RWPE1 (cell line): ENCODE data around the gene CNPY2.
"Not testable (repeated sequence)": the region's sequence is repeated elsewhere in the genome, so short reads cannot be mapped to it uniquely, and the experiment has no call there.

ENCODE experiments used
- CTCF ChIA-PET: fragments of 350-600 bp; sonication (Branson Sonifier 250); formaldehyde crosslinking; extraction: SDS; loops from one replicate; lab custom pipeline; 2021; lab: Yijun Ruan, JAX
- POLR2A ChIA-PET: fragments of 400-600 bp; formaldehyde crosslinking; extraction: SDS; loops from one replicate; lab custom pipeline; 2020; ENCODE audit warnings: antibody characterized with exemption; ENCODE audit not compliant: low non-redundant PET; lab: Yijun Ruan, JAX
- DNase-seq: peaks from one replicate; pipeline ENCODE4 v3.0.0; 2012; ENCODE audit warnings: low spot score
- H3K27ac ChIP-seq: fragments of 450-650 bp; 2 replicates; pipeline ENCODE4 v1.5.1; 2017
- TF ChIP-seq, protein P1 (sequence below): fragments of 450-650 bp; conservative IDR thresholded peaks from 2 replicates; pipeline ENCODE4 v1.5.1; 2017; ENCODE audit warnings: low read depth, mild to moderate bottlenecking

The CNPY2 gene

DNA sequence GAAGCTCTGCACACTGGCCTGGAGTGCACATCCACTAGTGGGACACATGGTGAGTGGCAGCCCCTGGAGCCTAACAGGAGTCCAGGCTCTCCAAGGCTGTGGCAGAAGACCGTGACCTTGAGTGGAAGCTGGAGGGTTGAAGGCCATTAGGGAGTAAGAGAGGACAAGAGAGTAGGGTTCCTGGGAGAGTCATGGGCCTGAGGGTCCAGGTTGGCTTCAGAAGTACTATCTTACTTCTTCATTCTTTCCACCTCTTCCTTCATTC is 23.3 kb upstream of the CNPY2 start:
- POLR2A ChIA-PET: no interaction called here
- DNase-seq: no peak
- peak overlapping the region; percentile 4; the same call in 1 of the 2 replicates for H3K27ac ChIP-seq
- TF ChIP-seq, protein P1, sequence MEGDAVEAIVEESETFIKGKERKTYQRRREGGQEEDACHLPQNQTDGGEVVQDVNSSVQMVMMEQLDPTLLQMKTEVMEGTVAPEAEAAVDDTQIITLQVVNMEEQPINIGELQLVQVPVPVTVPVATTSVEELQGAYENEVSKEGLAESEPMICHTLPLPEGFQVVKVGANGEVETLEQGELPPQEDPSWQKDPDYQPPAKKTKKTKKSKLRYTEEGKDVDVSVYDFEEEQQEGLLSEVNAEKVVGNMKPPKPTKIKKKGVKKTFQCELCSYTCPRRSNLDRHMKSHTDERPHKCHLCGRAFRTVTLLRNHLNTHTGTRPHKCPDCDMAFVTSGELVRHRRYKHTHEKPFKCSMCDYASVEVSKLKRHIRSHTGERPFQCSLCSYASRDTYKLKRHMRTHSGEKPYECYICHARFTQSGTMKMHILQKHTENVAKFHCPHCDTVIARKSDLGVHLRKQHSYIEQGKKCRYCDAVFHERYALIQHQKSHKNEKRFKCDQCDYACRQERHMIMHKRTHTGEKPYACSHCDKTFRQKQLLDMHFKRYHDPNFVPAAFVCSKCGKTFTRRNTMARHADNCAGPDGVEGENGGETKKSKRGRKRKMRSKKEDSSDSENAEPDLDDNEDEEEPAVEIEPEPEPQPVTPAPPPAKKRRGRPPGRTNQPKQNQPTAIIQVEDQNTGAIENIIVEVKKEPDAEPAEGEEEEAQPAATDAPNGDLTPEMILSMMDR: no peak
- CTCF ChIA-PET: interaction anchor here (0.6 kb wide), 1 partner anchor 8 kb away, joined by 8 read pairs; no protein-coding TSS in a partner anchor

DNA sequence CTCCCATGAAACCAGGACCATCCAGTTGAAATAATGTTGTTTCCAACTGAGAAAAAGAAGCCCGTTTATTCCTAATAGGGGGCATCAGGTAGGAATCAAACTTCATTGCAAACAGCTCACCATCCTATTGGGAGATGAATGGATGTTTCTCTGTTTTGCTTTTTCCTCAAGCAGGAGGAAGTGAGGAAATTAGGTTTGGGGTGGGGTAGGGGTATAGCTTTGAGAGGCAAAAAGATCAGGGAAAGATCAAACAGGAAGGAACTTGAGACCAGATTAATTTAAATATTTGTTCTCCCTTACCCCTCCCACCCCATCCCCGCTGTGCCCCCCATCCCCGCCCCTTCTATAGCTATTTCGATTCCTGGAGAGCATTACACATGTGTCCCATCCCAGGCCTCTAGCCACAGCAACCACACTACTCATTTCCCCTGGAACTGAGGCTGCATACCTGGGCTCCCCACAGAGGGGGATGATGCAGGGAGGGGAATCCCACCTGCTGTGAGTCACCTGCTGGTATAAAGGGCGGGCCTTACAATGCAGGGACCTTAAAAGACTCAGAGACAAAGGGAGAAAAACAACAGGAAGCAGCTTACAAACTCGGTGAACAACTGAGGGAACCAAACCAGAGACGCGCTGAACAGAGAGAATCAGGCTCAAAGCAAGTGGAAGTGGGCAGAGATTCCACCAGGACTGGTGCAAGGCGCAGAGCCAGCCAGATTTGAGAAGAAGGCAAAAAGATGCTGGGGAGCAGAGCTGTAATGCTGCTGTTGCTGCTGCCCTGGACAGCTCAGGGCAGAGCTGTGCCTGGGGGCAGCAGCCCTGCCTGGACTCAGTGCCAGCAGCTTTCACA is 22.7 kb upstream of the CNPY2 start, which contains the start of gene IL23A:
IL23A (plus strand) TSS at position 577 of the 850 bp plus-strand sequence; CDS start at position 738, 161 bp downstream.
- CTCF ChIA-PET: interaction anchor here (0.6 kb wide), 1 partner anchor 8 kb away, joined by 8 read pairs; no protein-coding TSS in a partner anchor
- POLR2A ChIA-PET: no interaction called here
- peak within 1 kb of the TSS; percentile 4; the same call in 1 of the 2 replicates for H3K27ac ChIP-seq
- TF ChIP-seq, protein P1: no peak
- DNase-seq: peak; percentile 65

DNA sequence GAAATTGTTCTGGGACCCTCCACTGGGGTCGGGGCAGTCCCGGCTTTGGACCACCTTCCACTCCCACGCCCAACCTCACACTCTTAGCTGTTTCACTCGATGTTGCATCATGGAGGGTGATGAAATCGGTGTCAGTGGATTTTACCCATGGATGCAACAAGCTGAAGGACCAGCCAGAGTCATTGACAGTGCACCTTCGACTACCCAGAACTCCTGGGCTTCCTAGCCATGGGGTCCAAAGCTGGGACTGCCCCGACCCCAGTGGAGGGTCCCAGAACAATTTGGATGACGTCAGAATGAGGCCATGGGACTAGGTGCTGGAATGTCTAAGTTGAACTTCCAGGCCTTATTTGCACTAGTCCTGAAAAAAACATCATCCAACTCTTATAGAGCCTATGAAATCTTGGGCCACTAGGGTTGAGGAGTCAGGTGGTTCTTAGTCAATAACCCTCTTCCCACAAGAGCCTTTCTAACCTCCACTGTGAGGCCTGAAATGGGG is 22.0 kb upstream of the CNPY2 start:
- H3K27ac ChIP-seq: no peak overlapping the region
- POLR2A ChIA-PET: no interaction called here
- no peak for DNase-seq

DNA sequence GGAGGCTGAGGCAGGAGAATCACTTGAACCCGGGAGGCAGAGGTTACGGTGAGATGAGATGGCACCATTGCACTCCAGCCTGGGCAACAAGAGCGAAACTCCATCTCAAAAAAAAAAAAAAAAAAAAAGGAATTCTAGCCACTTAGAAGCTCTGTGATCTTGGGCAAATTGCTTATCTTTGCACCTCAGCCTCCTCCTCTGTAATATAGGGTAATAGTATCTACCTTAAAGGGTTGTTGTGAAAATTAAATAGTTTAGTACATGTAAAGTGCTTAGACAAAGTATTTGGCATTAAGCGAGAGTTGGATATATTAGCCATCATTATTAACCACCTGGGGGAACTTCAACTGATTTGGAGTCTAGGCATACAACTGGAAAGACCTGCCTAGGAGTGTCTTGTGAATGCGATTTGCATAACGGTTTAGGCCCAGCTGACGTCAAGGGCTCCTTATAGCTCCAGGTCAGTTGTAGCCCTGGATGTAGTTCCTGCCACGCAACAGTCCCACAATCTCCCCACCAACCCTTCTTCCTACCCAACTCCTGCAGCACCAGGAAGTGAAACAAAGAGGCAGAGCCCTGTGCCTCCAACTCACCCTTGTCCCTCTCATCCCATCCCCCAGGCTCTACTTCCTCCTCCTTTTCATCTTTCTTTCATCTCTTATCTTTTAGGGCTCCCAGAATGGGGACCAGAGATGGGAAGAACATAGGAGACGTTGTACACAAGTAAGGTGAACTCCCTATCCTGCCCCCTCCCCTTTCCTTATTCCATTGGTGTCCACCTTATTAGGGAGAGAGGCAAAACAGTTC is 20.8 kb upstream of the CNPY2 start:
- no peak overlapping the region for H3K27ac ChIP-seq
- TF ChIP-seq, protein P1: no peak
- ChIA-PET CTCF (no interaction called here), POLR2A (interaction anchor here (0.6 kb wide), 1 partner anchor 25 kb away, joined by 3 read pairs; no protein-coding TSS in a partner anchor)
- no peak for DNase-seq

More for the DNA sequence above, 22.0 kb upstream of the CNPY2 start:
- TF ChIP-seq, protein P1: no peak
- CTCF ChIA-PET: interaction anchor here (0.6 kb wide), 1 partner anchor 312 kb away, joined by 4 read pairs; no protein-coding TSS in a partner anchor

GRCh38 chr12:56335527-56335926 is 19.7 kb upstream of the CNPY2 start:
- DNase-seq, H3K27ac ChIP-seq: not testable (repeated sequence)
- ChIA-PET CTCF (interaction anchor here (0.6 kb wide), 1 partner anchor 155 kb away, joined by 3 read pairs; no protein-coding TSS in a partner anchor), POLR2A (interaction anchor here (0.6 kb wide), 1 partner anchor 26 kb away, joined by 3 read pairs; no protein-coding TSS in a partner anchor)

DNA sequence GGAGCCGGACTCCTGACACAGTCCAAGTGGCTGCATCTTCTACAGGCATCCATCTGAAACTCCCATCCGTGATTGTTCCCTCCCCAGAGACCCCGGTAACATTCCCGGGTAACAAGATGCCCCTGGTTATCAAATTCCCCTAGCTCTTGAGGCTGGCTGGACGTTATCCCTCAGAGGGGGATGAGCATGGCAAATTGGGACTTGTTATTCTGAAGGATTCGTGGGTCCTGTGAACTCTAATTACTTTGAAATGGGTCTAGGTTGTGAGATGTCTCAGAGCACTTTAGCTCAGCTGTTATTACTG is 18.7 kb upstream of the CNPY2 start:
- DNase-seq: peak; percentile 10
- CTCF ChIA-PET: interaction anchor here (0.6 to 0.7 kb wide), 4 partner anchors 8 to 130 kb away, joined by 3 to 4 read pairs (median 3); no protein-coding TSS in a partner anchor
- TF ChIP-seq, protein P1: no peak
- peak overlapping the region; percentile 89 for H3K27ac ChIP-seq
- POLR2A ChIA-PET: no interaction called here
